Daoy (cell line): Measurements from ENCODE around the gene ZNF3. TPM values are rescaled to one million over a fixed set of nuclear protein-coding genes. Genes with fewer than 3 reads are reported as not detected.

Source experiments
- DNase-seq: peaks from one replicate; pipeline ENCODE4 v3.0.0-alpha.2; 2015; ENCODE audit warnings: low read depth
- total RNA-seq: library from RNA; depleted of rRNA; stranded (reverse); fragments of >200 nt; shearing (Covaris generic); gene quantifications from 2 replicates; pipeline ENCODE4 v1.2.3, GENCODE V29; 2014

ZNF3 gene
- total RNA-seq, 1 experiment from 2014 or later = 61.4 TPM

DNA sequence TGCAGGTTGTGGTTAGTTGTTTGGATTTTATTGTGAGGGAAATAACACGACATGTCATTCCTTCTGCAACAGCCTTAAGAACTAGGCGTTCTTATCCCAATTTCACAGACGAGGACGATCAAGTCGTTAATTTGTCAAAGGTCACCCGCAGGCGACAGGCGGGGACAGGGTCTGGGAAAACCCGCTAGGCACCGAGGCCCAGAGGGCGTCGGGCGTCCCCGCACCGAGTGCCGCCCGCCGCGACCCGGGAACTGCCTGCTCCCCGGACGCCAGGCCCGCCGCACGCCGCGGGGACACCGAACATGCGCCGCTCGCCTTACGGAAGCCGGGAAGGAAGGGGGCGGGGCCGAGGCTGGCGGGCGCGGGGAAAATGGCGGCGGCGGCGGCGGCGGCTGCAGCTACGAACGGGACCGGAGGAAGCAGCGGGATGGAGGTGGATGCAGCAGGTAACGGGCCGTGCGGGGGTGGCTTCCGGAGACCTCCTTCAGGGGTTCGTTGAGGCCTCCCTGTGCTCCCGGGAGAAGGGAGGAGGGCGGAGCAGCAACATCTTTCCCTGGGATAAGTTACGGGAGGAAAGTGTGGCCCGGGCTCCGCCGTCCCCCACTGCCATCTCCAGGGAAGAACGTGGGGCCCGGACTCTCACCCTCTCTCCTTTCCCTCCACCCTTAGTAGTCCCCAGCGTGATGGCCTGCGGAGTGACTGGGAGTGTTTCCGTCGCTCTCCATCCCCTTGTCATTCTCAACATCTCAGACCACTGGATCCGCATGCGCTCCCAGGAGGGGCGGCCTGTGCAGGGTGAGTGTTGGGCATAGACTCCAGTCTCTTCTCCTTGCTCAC is 7.3 kb upstream of the ZNF3 start, which contains the start of gene COPS6:
TSS of gene COPS6 (plus strand) at position 349 of the 837 bp plus-strand sequence. CDS start at position 371, 22 bp downstream.
- DNase-seq = peak; percentile 95

DNA sequence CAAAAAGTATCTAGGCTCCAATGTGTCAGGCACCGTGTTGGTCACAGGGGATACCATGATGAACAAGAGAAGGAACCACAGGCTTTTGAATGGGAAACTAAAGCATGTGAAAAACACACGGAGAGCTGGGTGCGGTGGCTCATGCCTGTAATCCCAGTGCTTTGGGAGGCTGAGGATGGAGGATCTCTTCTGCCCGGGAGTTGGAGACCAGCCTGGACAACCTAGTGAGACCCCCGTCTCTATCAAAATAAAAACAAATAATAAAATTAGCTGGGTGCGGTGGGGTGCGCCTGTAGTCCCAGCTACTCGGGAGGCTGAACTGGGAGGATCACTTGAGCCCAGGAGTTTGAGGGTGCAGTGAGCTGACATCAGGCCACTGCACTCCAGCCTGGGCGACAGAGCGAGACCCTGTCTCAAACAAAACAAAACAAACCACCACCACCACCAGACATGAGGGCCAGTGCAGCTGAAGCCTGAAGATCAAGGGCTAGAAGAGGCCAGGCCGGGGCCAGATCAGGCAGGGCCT is 6.6 kb upstream of the ZNF3 start:
- no peak for DNase-seq

DNA sequence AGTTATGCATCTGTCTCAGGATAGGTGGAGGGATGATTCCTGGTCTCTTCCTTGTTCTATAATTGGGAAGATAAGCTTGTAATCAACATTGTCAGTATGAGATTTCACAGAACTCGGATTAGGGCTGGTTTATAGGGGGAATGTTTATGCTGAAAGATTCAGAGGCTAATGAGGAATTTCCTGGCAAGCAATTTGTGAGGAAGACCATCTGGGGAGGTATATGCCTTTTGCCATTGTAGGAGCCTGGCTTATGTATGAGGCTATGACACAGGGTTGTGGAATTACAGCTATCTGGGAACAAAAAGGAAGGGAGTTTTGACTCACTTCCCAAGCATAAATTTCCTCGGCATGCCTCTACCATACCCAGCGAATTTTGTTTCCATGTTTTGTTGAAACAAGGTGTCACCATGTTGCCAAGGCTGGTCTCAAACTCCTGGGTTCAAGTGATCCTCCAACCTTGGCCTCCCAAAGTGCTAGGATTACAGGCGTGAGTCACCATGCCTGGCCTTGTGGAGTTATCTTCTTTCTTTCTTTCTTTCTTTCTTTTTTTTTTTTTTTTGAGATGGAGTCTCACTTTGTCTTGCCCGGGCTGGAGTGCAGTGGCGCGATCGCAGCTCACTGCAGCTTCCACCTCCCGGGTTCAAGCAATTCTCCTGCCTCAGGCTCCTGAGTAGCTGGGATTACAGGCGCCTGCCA is 5.7 kb upstream of the ZNF3 start:
- DNase-seq = peak; percentile 97

DNA sequence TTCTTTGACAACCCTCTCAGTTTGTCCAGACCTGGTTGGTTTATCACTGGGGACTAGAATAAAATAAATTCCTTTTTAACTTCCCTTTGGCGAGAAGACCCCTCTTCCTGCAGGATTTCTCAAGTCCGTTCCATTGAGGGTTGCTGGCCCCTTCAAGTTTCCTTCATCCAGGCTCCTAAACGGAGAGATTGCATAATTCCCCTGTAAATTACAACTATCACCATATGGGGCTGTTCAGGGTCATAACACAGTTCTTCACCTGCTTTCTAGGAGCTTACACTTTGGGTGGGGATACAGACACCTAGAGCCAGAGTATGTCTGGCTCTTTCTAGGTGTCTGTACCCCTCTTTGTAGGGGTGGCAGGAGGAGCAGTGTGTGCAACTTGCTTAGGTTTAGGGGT is 4.0 kb upstream of the ZNF3 start:
- DNase-seq = no peak

DNA sequence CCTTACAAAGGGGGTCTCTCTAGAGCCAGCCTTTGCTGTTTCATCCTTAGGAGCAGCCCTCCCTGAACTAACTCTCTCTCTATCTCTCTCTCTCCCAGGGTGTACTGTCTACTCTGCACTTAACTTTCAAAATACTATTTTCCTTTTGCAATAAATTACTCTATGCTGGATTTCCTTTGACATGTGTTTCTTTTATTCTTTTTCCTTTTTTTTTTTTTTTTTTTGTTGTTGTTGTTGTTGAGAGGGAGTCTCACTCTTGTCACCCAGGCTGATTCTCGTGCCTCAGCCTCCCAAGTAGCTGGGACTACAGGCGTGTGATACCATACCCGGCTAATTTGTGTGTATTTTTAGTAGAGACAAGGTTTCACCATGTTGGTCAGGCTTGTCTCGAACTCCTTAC is 1.5 kb upstream of the ZNF3 start:
- no peak for DNase-seq

DNA sequence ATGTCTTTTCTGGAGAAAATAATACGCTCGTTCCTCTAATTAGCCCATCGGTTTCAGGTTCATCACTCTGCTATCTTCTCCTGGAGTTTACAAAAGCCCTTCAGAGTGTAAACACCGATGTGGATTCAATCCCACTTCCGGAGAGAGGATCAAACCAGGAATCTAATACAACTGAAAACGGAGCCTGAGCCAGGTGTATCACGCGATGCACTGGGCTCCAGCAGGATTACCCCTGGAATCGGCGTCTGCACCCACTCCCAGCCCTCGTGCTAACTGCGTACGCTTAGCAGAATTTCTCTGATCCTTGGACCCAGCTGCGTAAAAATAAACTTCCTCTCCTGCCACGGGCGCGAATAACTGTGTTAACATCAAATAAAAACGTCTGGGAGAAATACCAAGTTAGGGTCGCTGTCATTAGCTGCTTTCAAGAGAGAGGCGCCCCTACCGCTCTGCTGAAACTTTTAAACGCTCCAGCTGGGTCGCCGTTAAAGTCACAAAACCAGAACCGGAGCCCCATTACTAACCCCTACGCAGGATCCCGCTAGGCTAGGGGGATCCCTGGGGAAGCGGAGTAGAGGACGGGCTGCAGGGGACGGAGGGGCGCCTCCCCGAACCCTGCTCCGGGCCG is 502 bp downstream of the ZNF3 start:
- peak; percentile 46 for DNase-seq

DNA sequence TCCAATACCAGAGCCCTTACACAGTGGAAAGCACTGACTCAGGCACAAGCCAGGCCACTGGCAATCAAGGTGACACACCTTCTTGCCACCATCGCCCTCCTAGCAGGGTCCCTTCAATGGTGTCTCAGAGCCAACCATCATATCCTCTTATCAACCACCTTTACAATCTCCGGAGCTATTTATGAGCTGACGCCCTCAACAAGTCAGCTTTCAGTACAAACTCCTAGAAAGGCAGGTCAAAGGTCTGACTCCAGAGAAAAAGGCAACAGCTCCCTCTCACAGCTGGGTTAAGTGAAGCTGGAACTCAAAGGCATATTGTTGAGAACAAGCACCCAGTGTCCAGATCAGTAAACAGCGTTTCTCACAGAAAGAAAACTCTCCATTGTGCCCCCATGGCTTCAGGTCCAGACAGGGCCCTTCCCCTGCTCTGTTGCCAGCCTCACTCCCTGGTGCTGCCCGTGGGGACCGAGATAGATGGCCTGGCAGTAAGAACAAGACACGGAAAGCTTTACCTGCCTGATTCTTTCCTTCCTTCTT is 2.4 kb downstream of the ZNF3 start:
- no peak for DNase-seq

DNA sequence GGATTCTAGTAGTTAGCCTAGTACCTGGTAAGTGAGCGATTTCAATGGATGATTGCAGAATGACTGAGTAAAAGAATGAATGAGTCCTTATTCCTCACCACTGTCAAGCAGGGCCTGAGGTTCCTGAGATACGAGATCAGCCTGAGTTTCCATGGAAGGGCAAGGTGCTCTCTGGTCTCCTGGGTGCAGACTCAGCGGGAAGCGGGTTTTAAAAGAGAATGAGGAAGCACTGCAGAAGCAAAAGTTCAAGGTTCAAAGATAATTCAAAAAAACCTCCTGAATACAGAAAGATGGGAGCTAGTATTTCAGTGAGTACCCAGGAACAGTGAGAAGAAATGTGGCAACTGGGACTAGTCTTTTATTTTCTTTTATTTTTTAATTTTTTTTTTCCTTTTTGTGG is 4.3 kb downstream of the ZNF3 start:
- DNase-seq = no peak

DNA sequence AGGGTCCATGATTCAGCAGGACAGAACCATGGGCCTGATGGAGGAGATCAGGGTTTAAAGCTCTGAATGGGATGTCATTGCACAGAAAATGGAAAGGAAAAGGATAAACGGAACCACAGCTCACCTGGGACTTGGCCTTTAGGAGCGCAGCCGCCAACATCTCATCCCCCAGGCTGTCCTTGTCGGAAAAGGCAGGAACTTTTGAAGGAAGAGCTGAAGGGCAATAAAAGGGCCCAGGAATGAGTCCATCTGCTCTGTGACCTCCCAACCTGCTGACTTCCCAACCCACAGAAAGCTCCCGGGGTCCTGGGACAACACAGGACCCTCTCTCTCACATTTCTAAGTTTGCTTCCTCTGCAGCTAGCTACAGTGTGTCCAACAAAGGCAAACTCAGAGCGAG is 6.1 kb downstream of the ZNF3 start:
- no peak for DNase-seq

DNA sequence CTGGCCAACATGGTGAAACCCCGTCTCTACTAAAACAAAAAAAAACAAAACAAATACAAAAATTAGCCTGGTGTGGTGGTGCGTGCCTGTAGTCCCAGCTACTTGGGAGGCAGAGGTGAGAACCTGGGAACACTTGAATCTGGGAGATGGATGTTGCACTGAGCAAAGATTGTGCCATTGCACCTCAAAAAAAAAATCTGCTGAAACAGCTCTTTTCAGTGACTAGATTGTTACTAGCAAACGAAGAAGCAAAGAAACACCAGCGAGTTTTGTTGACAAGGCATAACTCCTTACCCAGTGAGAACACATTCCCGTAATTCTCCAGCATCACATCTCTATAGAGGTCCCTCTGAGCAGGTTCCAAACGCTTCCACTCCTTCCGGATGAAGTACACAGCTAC is 6.7 kb downstream of the ZNF3 start:
- DNase-seq = no peak

DNA sequence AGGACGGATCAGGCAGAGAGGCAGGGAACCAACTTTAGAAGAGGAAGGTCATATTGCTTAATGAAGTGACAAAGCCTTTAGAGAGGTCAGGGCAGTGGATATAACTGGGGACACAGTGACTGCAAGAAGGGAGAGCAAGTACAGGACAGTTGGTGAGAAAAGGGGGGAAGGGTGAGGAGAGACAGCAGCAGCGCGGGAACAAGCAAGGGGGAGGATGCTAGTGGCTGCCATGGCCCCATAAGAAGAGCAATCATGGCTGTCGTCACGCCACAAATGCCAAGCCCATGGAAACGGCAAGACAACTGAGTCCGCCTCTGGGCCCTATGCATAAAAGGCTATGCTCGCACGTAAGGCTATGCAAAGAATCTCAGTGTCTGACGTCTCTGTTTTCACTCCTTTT is 9.1 kb downstream of the ZNF3 start:
- no peak for DNase-seq

DNA sequence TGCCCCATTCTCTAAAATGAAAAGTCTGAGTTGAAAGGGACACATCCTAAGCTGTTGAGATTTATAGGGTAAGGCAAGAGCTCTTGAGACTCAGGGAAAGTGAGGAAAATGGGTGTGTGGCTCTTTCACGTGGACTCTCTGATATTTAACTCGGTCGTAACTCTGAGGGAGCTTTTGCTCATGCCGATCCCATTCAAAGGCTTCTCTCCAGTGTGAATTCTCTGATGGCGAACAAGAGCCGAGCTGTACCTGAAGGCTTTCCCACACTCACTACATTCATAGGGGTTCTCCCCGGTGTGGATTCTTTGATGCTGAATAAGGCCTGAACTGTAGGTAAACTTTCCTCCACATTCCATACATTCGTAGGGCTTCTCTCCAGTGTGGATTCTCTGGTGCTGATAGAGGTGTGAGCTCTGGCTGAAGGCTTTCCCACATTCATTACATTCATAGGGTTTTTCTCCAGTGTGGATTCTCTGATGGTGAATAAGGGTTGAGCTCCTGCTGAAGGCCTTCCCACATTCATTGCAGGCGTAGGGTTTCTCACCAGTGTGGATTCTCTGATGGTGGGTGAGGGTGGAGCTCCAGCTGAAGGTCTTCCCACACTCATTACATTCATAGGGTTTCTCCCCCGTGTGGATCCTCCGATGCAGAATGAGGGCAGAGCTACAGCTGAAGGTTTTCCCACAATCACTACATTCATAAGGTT is 10.4 kb downstream of the ZNF3 start:
- DNase-seq = no peak

DNA sequence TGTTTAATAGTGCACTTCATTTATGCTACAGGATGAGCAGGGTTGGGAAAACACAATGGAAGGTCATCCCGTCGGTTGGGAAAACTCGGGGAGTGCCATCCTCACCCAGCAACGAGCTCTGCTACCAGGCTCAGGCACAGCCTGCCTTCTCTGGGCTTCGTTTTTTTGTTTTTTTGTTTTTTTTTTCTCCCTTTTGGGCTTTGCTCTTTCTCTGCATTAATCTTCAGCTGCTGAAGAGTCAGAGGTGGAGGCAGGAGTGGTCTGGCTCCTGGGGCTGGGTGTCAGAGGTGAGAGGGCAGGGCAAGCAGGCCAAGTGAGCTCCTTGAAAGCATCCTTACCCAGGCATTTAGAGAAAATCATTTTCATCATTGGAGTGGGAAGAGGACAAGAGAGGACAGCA is 11.5 kb downstream of the ZNF3 start:
- no peak for DNase-seq

DNA sequence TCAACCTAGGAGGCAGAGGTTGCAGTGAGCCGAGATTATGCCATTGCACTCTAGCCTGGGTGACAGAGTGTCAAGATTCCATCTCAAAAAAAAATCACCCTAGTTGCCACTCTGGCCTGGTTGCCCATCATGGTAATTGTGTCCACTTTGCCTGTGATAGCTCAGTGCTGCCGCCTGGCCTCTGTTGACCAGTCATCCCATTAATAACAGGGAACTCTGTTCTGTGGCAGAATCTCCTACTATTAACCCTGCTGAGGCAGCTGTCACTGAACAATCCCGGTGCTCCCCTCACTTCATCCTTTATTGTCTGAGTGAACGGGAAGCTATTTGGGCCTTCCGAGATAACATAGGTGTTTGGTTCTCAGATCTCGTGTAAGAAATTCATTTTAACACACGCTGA is 14.6 kb downstream of the ZNF3 start:
- DNase-seq = no peak

DNA sequence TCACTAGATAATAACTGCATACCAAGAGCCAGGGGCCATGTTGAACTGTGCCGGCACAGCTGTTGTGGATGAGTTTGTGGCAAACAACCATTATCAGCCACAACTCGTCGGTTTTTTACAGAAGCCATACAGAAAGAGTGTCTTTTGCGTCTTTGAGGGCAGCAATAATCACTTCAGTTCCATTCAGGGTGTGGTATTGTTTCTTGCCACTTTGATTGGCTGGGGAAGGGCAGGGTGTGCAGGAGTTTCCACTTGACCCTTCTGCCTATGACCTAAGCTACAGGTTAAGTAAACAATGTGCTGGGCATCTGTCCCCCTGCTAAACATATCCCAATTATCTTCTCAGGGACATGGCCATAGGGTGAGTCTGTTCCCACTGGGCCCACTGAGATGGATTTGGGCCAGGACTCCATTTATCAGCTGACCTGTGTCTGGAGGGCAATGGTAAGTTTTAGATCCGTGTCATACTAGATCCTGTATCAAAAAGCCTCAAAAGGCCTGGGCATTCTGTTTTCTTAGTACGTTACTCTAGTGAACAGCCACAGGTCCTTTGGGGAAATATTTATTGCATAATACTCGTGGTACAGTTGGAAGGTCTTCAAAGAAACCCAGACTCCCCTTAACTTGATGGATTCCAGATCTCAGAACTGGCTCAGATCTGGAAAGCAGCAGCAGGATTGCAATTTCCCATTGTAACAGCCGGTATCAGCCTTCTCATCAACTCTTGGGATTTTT is 15.9 kb downstream of the ZNF3 start:
- no peak for DNase-seq

DNA sequence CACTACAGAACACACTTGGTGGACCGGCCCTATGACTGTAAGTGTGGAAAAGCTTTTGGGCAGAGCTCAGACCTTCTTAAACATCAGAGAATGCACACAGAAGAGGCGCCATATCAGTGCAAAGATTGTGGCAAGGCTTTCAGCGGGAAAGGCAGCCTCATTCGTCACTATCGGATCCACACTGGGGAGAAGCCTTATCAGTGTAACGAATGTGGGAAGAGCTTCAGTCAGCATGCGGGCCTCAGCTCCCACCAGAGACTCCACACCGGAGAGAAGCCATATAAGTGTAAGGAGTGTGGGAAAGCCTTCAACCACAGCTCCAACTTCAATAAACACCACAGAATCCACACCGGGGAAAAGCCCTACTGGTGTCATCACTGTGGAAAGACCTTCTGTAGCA is 17.4 kb downstream of the ZNF3 start:
- DNase-seq = no peak

DNA sequence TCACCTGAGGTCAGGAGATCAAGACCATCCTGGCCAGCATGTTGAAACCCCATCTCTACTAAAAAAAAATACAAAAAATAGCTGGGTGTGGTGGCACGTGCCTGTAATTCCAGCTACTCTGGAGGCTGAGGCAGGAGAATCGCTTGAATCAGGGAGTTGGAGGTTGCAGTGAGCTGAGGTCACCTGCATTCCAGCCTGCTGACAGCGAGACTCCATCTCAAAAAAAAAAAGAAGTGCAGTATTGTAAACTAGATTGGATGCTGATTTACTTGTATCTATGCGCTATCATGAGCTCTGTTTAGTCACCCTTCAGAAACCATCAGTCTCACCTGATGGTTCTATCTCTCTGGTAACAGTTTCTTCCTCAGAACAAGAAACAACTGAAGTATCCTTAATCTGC is 18.1 kb downstream of the ZNF3 start:
- no peak for DNase-seq

DNA sequence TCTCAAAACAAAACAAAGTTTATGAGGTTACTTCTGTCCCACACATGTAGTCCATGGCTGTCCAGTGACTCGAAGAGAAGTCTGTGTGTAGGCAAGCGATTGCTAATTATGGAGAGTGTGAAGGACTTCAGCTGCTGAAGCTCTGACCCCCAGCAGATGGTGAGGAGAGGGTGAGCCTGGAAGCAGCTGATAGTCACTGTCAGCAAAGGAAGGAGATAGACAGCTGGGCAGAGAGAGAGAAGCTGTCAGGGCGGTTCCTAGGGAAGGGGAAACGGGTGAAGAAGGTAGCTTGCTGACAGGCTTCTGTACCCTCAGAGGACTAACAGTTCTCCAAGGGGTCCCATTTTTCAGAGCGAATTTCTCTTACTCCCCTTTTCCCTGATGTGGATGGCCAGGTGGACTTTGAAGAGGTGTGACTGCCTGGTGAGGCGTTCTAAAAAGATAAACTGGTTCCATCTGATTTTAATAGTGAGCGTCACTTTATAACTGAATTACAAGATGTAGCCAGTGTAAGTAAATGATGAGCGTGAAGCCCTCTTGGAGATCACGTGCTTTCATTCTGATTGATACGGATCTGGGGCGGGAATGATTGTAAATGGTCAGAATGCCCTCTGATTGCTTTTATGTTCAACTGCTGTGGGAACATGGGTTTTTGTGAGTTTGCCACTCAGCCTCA is 19.9 kb downstream of the ZNF3 start:
- DNase-seq = no peak

DNA sequence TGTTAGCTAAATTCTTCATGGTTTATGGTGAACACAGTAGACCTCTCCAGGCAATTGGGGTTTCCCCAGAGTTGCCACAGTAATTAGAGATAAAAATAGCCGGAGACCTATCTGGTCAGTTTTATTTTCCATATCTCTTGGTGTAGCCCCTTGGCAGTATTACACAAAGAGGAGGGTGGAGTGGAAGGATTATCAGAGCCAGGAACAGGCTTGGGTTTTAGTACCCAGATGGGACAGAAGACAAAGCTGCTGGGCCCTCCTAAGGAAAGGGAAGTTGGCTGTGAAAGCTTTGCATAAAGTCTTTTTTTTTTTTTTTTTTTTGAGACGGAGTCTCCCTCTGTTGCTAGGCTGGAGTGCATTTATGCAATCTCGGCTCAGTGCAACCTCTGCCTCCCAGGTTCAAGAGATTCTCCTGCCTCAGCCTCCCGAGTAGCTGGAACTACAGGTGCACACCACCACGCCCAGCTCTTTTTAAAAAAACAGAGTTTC is 22.2 kb downstream of the ZNF3 start:
- no peak for DNase-seq

DNA sequence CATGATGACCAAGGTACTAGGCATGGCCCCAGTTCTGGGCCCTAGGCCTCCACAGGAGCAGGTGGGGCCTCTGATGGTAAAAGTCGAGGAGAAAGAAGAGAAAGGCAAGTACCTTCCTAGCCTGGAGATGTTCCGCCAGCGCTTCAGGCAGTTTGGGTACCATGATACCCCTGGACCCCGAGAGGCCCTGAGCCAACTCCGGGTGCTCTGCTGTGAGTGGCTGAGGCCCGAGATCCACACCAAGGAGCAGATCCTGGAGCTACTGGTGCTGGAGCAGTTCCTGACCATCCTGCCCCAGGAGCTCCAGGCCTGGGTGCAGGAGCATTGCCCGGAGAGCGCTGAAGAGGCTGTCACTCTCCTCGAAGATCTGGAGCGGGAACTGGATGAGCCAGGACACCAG is 24.5 kb downstream of the ZNF3 start:
- DNase-seq = no peak
